ENCODE measurements around the gene HDAC4. TPM values are rescaled to one million over a fixed set of nuclear protein-coding genes. Genes with fewer than 3 reads are reported as not detected.
A peak's percentile ranks its signal among the peaks of the same experiment; 100 is the strongest.

HDAC4 gene
- total RNA-seq, 1 donor from 2014 or later = 29.4 TPM

DNA sequence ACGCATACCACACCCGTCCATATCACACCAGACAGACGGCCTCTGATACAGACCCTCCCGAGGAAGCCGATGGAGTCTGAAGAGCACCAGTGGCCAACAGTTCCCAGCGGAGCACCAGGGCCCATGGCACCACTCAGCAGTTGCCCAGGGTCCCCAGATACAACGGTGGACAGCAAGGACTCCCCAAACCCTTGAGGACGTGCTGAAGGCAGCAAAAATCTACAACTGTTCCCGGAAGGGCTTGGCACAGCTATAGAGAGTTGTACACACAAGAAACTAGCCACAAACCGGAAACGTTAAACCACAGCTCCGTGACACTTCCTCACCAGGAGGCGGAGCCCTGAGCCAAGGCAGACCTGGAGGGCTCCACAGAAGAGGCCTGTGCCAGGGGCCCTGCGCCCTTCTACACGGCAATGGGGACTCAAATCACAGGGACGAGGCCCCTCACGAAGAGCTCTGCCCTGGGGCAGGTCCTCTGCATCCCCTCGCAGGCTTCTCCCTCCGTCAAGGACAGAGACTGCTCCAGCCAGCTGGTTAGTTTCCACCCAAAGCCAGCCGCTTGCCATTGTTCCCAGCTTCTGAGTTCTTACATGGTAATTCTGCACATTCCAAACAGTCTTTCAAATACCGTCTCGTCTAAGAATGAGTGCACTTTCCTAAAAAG, 133.4 kb downstream of the HDAC4 start:
- peak; percentile 51 for DNase-seq (ENCODE audit: low read depth)

DNA sequence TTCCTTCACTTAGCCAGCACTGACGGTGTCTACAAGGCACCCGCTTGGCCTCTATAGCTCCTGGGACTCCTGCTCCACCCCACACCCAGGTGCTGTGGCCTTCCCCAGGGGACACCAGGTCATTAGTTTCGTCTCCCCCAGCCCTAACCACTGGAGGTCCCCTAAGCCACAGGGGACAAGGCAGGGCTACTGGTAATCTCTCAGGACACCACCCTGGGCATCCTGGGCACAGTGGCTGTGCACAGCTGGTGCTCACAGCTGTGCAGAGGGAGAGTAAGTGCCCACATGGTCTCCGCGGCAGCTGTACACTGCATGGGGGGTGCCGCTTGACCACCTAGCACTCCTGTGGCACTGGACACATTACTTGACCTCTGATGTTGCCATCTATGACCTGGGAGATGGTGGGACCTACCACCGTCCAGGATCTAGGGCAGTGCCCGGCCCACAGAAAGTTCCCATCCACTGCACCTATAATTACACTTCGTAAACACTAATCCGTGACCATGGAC, 134.0 kb downstream of the HDAC4 start:
- no peak for DNase-seq (ENCODE audit: low read depth)

DNA sequence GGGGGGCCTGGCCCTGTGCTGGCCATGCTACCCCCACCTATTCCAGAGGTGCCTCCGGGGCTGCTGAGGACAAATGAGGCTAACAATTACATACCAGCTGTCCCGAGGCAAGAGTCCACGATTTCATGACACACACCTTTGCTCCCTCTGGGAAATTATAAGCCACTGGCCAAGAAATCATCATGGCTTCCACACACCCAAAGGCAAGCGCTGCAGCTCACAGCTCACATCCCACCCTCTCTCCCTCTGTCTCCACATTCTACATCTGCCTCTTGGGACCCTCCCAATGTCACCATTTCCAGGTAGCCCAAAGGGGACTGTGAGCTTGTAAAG, 134.4 kb downstream of the HDAC4 start:
- no peak for DNase-seq (ENCODE audit: low read depth)

DNA sequence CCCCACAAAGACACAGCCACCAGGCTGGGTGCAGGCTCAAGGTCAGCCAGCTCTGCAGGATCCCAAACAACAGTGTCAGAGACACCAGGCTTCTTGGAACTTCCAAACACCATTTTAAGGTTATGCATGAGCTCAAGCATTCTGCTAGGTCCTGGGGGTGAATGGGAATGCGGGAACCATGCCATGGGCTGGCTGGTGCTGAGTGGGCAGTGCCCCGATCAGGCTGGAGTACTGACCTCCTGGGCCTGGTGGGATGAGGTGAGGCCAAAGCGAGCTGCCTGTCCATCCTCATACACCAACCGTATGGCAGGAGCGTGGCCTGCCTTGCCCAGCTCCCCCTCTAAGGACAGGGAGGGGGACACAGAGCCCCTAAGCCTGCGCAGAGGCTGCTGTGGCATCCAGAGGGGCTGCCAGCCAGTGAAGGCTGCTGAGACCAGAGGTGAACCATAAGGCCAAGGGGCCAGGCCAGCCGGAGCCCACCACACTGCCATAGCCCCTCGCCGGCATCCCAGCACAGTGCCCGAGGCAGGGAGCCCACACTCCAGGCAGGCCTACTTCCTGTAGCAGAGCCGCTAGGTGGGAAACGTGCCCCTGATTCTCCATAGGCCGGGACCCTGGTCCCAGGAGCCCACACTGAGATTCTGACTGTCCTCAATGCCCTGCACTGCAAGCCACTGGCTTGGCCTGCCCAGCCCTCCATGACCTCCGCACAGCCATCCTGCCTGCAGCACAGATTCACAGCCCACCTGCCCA, 135.0 kb downstream of the HDAC4 start:
- no peak for DNase-seq (ENCODE audit: low read depth)

DNA sequence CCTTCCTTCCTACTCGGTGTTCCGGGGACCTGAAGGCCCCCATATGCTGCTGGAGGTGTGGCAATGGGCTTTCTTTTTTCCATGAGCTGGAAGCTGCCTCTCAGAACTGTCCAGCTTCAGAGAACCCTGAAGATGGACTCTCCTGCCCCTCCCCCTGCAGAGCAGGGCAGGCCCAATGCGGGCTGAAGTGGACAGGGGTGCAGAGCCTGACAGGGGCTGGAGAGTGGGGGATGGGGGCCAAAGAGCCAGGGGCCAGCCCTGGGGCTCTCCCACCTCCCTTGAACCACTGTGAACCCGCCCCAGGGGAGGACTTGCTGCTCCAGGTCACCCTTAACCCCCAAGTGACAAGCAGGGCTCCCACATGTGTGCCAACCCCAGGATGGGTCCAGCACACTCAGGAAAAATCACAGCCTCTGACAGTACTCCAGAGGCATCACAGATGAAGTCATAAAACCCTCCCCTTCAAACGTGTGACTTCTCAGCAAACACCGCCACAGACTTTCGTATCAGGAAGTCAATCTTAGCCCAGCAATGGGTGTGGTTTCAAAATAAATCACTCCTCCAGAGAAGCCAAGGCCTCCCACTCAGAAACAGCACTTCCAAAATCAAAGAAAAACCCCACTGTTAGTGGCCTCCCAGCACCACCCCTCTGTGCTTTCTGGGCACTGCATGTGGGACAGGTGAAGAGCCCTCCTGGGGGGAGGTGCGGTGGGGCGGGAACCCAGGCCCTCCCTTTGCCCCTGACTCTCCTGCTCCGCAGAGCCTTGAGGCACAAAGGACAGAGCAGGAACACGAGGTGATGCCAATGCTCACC, 135.8 kb downstream of the HDAC4 start:
- DNase-seq (ENCODE audit: low read depth) = peak; percentile 61

DNA sequence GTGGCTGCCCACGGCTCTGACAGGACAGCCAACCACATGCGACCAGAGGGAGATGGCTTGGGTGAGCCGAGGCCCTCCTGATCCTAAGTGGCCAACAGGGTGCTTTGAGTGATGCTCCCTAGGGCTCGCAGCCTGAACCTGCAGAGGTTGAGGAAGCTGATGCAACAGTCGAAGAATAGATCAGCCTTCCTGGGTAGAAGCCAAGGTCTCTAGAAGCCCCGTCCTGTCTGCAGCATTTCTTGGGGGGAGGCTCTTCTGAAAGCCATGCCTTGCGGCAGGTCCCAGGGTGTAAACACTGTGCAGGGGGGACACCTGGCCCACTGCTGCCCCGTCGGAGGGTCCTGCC, 136.4 kb downstream of the HDAC4 start:
- DNase-seq (ENCODE audit: low read depth) = no peak

DNA sequence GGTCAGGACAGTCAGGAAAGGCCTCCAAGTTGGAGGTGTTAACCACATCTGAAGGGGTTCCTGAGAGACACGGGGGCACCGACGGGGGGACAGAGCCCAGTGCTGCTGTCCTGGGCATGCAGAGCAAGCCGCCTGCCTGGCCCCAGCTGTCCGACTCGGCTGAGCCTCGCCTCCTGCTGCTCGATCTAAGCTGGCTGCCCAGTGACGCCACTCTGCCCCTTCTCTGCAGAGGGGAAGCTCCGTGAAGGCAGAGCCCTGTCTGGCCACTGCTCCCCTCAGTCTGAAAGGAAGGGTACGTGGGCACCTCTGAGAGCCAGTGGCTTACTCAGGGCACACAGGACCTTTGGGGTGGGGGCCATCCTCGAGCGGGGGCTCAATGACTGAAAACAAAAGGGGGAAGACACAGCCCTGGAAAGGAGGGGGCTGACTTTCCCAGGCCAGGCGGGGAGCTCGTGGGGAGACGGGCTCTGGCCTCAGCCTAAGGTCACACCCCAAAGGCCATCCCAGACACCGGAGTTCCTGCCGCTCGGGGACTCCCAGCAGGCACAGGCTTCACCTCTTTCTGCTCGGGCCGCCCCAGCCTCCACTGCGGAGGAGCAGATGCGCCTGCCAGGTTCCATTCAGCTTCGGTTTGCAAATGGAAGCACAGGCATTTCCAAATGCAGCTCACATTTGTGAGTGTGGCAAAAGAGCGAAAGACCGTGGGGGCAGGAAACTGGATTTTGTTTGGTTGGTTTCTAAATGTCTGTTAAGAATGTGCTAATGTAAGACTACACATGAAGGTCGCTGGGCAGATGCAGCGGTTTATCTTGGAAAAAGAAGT, 136.9 kb downstream of the HDAC4 start:
- no peak for DNase-seq (ENCODE audit: low read depth)

DNA sequence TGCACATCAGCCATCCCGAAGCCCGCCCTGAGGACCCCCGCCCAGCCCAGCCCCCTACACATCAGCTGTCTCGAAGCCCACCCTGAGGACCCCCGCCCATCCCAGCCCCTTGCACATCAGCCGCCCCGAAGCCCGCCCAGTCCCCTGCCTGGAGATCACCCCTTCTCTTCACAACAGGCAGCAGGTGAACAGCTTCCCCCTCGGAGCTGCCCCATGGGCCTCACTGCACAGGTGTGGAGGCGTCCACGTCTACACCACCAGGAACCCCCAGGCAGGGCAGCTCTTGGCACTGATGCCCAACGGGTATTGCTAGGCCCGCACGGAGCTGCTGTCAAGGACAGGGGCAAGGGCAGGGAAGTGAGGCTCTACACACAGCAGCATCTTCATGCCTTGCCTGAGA, 137.6 kb downstream of the HDAC4 start:
- no peak for DNase-seq (ENCODE audit: low read depth)

DNA sequence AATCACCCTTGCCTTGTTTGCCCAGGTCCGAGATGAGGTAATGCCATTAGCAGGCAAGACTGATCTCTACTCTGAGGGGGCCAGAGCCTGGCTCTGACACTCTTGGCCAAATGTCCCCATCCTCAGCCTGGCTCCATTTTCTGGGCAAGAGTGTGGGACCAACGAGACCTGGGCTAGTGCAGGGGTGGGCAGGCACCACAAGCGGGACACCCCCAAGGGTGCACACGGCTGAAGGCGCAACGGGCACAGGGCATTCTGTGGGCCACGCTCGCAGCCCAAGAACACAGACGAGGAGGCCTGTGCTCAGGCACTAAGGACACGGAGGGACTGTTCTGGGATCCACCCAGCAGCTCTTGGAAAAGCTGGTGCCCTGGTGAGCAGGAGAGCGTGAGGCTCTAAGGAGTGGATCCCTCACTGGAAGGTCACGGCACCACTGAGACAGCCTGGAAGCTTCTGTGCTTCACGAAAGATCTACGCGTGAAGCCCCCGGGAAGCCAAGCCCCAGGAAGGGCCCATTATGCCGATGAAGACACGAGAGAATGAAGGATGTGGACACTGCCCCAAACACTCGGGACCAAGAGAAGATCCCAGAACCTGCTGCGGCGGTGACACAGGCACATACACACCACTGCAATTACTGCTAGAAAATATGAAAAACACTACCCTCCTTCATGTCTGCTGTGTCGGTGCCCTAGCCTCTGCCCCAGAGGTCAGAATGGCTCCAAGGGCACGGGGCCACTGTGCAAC, 138.2 kb downstream of the HDAC4 start:
- no peak for DNase-seq (ENCODE audit: low read depth)

DNA sequence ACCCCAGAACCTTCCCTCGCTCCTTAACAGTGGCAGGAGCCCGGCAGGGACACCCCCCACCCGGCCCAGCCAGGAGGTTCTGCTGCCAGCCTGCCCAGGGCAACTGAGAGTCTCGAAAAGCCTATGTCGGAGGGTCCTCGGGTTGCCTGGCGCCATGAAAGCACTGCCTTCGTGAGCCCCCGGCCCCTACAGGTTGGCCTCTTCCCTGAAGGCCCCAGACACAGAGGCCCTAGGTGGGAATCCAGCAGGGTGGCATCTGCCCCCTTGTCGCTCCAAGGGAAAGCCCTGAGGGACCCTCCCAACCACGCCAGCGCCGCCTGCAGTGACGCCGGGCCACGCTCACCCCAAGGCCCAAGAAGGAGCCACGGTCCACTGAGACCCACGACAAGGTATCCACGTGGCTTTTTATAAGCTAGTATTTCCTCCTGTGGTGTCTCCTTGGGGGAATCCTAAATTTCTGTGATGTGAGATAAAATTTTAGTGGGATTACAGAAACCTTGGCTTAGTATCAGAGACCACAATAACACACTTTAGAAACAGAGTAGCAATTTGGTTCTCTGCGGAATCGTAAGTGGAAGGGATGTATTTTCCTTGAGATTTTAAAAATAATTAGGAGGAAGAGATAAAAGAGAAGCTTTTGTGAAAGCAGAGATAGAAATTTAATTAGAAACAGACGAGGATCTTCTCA, 138.9 kb downstream of the HDAC4 start:
- DNase-seq (ENCODE audit: low read depth) = no peak

DNA sequence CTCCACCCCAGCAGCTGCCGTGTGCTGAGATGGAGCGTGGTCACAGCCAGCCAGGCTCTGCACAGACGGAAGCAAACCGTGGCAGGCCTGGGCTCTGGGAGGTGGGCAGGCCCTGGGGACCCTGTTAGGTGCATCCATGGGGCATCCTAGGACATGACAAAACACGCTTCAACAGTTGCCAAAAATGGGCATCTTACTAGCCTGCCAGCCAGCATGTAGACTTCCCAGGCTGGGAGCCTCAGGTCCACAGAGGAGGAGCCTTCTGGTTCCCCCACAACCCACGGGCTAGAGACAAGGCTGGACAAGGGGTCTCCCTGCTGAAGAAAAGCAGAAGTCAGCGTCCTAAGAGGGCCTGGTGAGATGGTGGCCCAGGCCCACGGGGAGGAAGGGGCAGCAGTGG, 139.5 kb downstream of the HDAC4 start:
- DNase-seq (ENCODE audit: low read depth) = no peak

DNA sequence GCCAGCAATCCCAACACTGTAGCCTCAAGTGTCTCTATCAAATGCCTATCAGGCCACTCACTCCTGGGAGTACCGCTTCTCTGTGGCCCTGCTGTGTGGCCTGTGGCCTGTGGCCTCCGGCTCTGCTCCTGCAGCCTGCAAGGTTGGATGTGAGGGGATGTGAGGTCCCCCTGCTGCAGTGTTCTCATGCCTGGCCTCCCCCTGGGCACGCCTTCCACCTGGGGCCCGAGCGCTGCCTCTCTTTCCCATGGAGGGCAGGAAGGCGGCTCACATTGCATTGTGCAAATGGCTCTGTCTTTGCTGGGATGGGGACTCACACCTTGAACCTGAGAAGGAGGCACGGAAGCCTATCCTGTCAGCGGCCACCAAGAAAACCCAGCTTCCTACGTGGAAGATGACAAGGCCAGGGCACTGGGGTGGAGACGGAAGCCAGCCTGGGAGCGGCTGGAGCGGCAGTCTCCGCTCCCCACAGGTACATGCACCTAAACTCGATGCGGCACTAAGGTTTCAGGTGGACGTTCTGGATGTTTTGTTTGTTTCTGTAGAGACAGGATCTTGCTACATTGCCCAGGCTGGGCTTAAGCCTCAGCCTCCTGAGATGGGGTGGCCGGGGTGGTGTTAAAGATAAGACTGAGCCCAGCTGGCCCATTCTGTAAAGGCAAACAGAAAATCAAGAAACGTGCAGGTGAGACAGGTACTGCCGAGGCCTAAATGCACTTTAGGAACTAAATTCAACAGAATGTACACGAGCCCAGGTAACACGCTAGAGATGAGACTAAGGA, 140.1 kb downstream of the HDAC4 start:
- DNase-seq (ENCODE audit: low read depth) = no peak

DNA sequence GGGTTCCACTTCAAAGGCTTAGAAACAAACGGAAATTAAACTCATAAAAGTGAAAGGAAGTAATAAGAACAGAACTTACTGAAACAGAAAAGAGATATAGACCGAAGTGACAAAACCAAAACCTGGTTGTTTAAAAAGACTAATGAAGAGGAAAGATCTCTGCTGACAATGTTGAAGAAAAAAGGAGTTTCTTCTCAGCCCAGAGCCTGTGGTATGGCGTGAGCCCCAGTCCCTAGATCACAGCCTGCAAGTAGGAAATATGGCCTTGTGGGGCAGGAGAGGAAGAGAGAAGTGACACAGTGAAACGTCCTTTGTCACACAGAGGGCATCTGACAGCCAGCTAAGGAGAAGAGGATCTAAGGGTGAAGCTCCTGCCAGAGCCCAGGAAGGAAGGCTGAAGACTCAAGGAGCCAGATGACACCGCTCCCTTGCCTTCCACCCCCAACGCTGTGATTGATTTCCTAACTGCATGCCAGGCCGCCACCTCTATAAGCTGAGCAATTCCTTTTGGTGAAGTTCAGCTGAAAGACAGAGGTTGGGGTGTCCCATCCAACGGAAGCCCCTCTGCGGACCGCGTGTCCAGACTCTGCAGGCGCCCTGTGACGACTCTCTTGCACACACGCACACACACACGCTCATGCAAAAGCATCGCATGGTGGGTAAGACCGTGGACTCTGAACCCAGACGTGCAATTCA, 141.1 kb downstream of the HDAC4 start:
- DNase-seq (ENCODE audit: low read depth) = no peak

DNA sequence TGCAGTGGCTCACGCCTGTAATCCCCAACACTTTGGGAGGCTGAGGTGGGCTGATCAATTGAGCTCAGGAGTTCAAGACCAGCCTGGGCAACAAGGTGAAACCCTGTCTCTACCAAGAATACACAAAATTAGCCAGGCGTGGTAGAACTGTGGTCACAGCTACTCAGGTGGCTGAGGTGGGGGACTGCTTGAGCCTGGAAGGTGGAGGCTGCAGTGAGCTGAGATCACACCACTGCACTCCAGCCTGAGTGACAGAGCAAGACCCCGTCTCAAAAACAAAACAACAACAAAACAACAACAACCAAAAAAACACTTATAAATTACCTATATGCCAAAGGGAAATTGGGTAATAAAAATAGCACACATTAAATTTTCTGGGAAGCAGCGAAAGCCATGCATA, 141.6 kb downstream of the HDAC4 start:
- DNase-seq (ENCODE audit: low read depth) = no peak

DNA sequence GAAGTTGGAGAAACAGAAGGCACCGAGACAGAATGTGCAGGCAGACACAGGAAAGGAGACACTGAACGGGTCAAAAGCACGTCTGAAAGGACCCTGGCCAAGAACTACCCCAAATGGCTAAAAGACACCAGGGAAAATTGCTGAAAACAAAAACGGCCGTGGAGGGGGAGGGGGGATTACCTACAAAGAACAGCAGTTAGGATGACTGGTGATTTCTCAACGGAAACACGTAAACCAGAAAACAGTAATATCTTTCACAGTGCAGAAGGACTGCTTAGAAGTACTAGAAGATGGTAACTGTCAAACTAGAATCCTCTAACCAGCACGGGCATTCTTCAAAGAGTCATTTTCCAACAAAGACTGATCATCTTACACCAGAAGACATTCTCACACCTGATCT, 142.6 kb downstream of the HDAC4 start:
- DNase-seq (ENCODE audit: low read depth) = no peak

DNA sequence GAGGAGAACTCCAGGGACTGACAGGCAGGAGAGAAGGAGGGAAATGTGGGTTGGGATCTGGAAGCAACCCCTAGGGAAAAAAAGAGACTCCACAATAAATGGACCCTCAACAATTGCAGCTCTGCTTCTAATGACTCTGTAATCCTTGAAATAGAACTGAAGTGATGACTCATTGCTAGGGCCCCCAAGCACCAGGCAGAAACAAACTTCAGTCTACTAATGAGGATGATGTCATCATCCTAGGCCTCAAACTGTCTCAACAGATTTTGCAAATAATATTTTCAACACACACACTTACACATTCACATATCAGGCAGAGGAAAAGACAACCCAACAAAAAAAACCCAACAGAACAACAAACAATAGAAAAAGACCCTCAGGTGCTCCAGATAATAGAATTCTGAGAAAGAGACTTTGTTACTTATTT, 143.3 kb downstream of the HDAC4 start:
- DNase-seq (ENCODE audit: low read depth) = peak; percentile 90

DNA sequence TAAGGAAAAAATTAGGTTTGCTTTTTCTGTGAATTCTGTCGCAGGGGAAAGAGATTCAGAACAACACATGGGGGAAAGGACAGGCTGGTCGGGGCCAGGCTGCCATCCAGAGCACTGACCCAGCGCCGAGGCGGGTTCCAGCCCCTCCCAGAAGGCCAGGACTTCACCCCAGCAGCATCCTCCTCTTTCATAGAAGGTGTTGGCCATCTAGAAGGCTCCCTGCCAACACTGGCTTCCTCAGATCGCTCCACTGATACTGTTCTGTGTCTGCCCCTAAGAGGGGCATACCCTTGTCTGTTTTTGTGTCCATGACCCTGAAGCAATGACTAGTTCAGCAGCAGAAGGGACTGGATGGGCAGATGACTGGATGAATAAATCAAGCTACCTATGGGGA, 144.5 kb downstream of the HDAC4 start:
- DNase-seq (ENCODE audit: low read depth) = no peak

DNA sequence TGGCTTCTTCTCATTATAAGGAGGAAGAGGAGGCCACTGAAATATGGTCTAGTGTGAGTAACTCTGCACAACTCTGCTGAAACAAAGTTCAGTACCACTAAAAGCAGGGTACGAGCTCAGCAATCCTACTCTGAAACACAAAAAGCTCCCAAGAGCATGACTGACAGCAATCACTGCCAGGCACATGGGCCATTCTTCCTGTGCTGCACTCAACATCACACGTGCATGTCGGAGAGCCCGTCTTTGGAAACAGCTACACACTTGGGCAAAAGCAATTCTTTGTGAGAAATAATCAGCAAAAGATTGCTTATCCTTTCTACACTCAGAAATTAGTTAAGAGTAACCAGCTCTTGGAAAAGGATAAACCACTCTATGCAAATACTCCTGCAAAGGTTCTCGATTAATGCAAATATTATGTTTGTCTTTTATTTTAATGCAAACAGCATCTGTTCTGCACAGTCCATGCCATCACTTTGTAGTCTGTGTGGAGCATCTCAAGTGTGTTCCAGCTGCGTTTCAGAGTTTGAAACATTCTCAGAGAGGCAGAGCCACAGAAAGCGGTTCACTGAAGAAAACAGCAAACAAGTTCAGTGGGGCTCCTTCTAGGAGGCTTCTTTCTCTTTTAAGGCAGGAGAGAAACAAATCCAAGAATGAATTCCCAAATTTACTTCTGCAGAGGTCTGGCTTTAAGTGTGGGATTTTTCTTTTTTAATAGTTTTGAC, 145.0 kb downstream of the HDAC4 start:
- no peak for DNase-seq (ENCODE audit: low read depth)
